Osteocyte (in vitro differentiated cells): ENCODE data around the gene VIPR2. TPM values are rescaled to one million over a fixed set of nuclear protein-coding genes. Genes with fewer than 3 reads are reported as not detected.
"Not testable (repeated sequence)": the region's sequence is repeated elsewhere in the genome, so short reads cannot be mapped to it uniquely, and the experiment has no call there.

Experiments used
- DNase-seq: peaks from one replicate; pipeline ENCODE4 v3.0.0; 2021; ENCODE audit warnings: mixed read lengths; ENCODE audit not compliant: unreplicated experiment; ENCODE audit errors: extremely low spot score
- H3K27ac Mint-ChIP-seq: one replicate; pipeline ENCODE4 v1.8.0; 2021; ENCODE audit warnings: mild to moderate bottlenecking, mixed read lengths; ENCODE audit not compliant: unreplicated experiment
- H3K27me3 Mint-ChIP-seq: one replicate; pipeline ENCODE4 v1.8.0; 2021; ENCODE audit warnings: mixed read lengths; ENCODE audit not compliant: unreplicated experiment
- H3K36me3 Mint-ChIP-seq: one replicate; pipeline ENCODE4 v1.8.0; 2021; ENCODE audit warnings: mixed read lengths; ENCODE audit not compliant: unreplicated experiment
- H3K4me1 Mint-ChIP-seq: one replicate; pipeline ENCODE4 v1.8.0; 2021; ENCODE audit warnings: mixed read lengths; ENCODE audit not compliant: unreplicated experiment
- H3K4me3 Mint-ChIP-seq: one replicate; pipeline ENCODE4 v1.8.0; 2021; ENCODE audit warnings: mild to moderate bottlenecking, moderate library complexity, mixed read lengths; ENCODE audit not compliant: unreplicated experiment
- H3K9me3 Mint-ChIP-seq: one replicate; pipeline ENCODE4 v1.8.0; 2021; ENCODE audit warnings: mixed read lengths; ENCODE audit not compliant: unreplicated experiment
- CTCF ChIP-seq: fragments of 200-600 bp; sonication (generic); IDR thresholded peaks from 2 replicates; pipeline ENCODE4 v1.5.0; 2021; ENCODE audit warnings: antibody characterized with exemption, mild to moderate bottlenecking, moderate library complexity
- total RNA-seq: library from RNA; stranded (reverse); gene quantifications from 2 replicates; pipeline ENCODE4 v1.2.1, GENCODE V29; 2021

VIPR2 gene
- total RNA-seq, 1 donor from 2014 or later: 0.19 TPM

- no peak for TF ChIP-seq CTCF
- H3K9me3 Mint-ChIP-seq: no peaks in the 10 kb centered on the region
- H3K27ac Mint-ChIP-seq: no peak overlapping the region
- H3K4me3 Mint-ChIP-seq: no peak overlapping the region
- no peak for DNase-seq
- peaks cover 24% of the 10 kb centered on the region for H3K4me1 Mint-ChIP-seq
- no peaks in the 10 kb centered on the region for H3K36me3 Mint-ChIP-seq
- peaks cover 6% of the 10 kb centered on the region for H3K27me3 Mint-ChIP-seq
These were observed 134.7 kb downstream of the VIPR2 start for GRCh38 chr7:159009951-159010350.

GRCh38 chr7:159008417-159008816, 136.2 kb downstream of the VIPR2 start:
- no peak for TF ChIP-seq CTCF
- peaks cover 22% of the 10 kb centered on the region for H3K4me1 Mint-ChIP-seq
- H3K36me3 Mint-ChIP-seq: no peaks in the 10 kb centered on the region
- no peak overlapping the region for H3K27ac Mint-ChIP-seq
- no peak for DNase-seq
- no peak overlapping the region for H3K4me3 Mint-ChIP-seq
- no peaks in the 10 kb centered on the region for H3K9me3 Mint-ChIP-seq
- peaks cover 6% of the 10 kb centered on the region for H3K27me3 Mint-ChIP-seq

GRCh38 chr7:159007996-159008389, 136.7 kb downstream of the VIPR2 start:
- H3K27me3 Mint-ChIP-seq: peaks cover 6% of the 10 kb centered on the region
- H3K36me3 Mint-ChIP-seq: no peaks in the 10 kb centered on the region
- no peak overlapping the region for H3K4me3 Mint-ChIP-seq
- H3K27ac Mint-ChIP-seq: no peak overlapping the region
- no peaks in the 10 kb centered on the region for H3K9me3 Mint-ChIP-seq
- H3K4me1 Mint-ChIP-seq: peaks cover 22% of the 10 kb centered on the region
- TF ChIP-seq CTCF: no peak
- DNase-seq: no peak

- no peak for TF ChIP-seq CTCF
- Mint-ChIP-seq H3K4me3 (no peak overlapping the region), H3K4me1 (peaks cover 17% of the 10 kb centered on the region), H3K36me3 (no peaks in the 10 kb centered on the region), H3K27me3 (peaks cover 6% of the 10 kb centered on the region), H3K9me3 (no peaks in the 10 kb centered on the region), H3K27ac (no peak overlapping the region)
- no peak for DNase-seq
These were observed 137.2 kb downstream of the VIPR2 start for GRCh38 chr7:159007364-159007995.

- no peak for TF ChIP-seq CTCF
- Mint-ChIP-seq H3K4me3 (no peak overlapping the region), H3K27ac (no peak overlapping the region), H3K4me1 (peaks cover 10% of the 10 kb centered on the region), H3K27me3 (peaks cover 6% of the 10 kb centered on the region), H3K36me3 (no peaks in the 10 kb centered on the region), H3K9me3 (no peaks in the 10 kb centered on the region)
- DNase-seq: no peak
These were observed 138.0 kb downstream of the VIPR2 start for GRCh38 chr7:159006610-159007130.

GRCh38 chr7:159006022-159006609, 138.6 kb downstream of the VIPR2 start:
- not testable (repeated sequence) for H3K4me3 Mint-ChIP-seq, DNase-seq, H3K9me3 Mint-ChIP-seq, H3K27me3 Mint-ChIP-seq, H3K4me1 Mint-ChIP-seq, H3K36me3 Mint-ChIP-seq, H3K27ac Mint-ChIP-seq
